ENCODE data around the gene CTNNA2. TPM values are rescaled to one million over a fixed set of nuclear protein-coding genes. Genes with fewer than 3 reads are reported as not detected.

The CTNNA2 gene
- total and polyA plus RNA-seq, 9 donors, result 0.32 to 1.4 (median 0.37) TPM; not detected in 3

DNA sequence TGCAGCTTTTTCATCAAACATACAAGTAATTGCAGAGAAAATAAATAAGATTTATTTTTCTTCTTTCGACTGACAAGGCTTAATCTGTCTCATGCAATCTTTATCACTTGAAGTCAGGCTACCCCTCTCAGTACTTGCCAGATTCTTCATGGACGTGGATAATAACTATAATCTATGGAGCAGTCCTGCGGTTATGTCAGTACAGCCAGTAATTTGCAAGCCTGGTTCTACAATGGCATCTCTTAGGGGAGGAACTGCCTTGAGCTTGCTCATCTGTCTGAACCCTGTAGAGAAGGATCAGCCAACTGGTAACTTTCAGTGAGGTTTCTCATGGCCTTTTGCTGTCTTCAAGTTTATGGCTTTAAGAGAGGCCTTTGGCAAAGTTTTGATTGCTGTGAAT is 827.2 kb downstream of the CTNNA2 start:
- Histone ChIP-seq H3K4me3 (no peak overlapping the region), H3K4me1 (ENCODE audit: insufficient read depth) (no peaks in the 10 kb centered on the region), H3K36me3 (no peaks in the 10 kb centered on the region), H3K9me3 (no peaks in the 10 kb centered on the region), H3K27me3 (no peaks in the 10 kb centered on the region), H3K27ac (no peak overlapping the region)
- TF ChIP-seq POLR2A (IDR thresholded peaks at IDR 0.05), result no peak
- no peak for TF ChIP-seq EP300 (IDR thresholded peaks at IDR 0.05)
- TF ChIP-seq, protein P1, sequence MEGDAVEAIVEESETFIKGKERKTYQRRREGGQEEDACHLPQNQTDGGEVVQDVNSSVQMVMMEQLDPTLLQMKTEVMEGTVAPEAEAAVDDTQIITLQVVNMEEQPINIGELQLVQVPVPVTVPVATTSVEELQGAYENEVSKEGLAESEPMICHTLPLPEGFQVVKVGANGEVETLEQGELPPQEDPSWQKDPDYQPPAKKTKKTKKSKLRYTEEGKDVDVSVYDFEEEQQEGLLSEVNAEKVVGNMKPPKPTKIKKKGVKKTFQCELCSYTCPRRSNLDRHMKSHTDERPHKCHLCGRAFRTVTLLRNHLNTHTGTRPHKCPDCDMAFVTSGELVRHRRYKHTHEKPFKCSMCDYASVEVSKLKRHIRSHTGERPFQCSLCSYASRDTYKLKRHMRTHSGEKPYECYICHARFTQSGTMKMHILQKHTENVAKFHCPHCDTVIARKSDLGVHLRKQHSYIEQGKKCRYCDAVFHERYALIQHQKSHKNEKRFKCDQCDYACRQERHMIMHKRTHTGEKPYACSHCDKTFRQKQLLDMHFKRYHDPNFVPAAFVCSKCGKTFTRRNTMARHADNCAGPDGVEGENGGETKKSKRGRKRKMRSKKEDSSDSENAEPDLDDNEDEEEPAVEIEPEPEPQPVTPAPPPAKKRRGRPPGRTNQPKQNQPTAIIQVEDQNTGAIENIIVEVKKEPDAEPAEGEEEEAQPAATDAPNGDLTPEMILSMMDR (IDR thresholded peaks at IDR 0.05), result no peak
- WGBS, 3 donors, result 36 to 48% (median 47%) methylated on average over 3 of the region's 3 CpGs
- no peak for DNase-seq
- intact Hi-C loops (cut with DNase I), result no loop called here

DNA sequence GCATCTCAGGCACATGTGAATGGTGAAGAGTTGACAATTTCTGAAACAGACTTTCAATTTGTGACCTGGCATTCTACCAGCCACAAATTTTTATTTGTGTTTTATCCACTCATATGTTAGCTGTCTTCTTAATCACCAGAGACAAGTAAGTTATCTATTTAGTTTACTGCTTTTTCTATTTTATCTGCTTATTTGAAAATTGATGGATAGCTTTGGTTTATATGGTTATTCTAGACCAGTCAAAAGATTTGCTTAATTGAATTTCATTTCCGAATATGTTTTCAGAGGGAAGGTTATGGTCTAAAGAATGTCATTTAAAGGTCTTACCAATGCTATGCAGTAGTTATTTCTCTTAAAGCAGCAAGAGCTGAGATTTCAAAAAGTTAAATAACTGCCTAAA is 835.2 kb downstream of the CTNNA2 start:
- TF ChIP-seq POLR2A (IDR thresholded peaks at IDR 0.05) (no peak), EP300 (IDR thresholded peaks at IDR 0.05) (no peak)
- Histone ChIP-seq H3K4me1 (ENCODE audit: insufficient read depth) (no peaks in the 10 kb centered on the region), H3K9me3 (no peaks in the 10 kb centered on the region), H3K36me3 (no peaks in the 10 kb centered on the region), H3K27me3 (no peaks in the 10 kb centered on the region), H3K27ac (no peak overlapping the region), H3K4me3 (no peak overlapping the region)
- no peak for DNase-seq
- intact Hi-C loops (cut with DNase I), result no loop called here
- 57 to 61% (median 61%) methylated on average over 1 of the region's 1 CpG for WGBS, 3 donors

DNA sequence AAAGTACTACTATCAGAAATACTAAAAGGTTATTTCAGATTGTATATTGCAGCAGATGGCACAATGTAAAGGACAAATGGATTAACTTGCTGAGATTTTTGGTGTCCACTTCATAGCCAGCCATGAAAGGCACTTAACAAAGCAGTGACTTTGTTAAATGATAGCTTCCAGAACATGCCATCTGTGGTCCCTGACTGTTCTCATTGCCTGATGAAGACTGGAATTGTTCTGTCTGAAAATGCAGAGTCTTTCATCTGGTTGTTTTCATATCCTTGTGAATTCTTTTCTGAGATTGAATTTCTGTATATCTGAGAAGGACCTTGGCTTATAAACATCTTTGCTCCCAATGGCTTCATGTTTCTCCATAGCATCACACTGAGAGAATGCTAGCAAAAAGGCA is 836.1 kb downstream of the CTNNA2 start:
- no peak overlapping the region for H3K27ac ChIP-seq
- intact Hi-C loops (cut with DNase I), result no loop called here
- TF ChIP-seq EP300 (IDR thresholded peaks at IDR 0.05) (no peak), POLR2A (IDR thresholded peaks at IDR 0.05) (no peak)
- TF ChIP-seq, protein P1 (IDR thresholded peaks at IDR 0.05), result no peak

DNA sequence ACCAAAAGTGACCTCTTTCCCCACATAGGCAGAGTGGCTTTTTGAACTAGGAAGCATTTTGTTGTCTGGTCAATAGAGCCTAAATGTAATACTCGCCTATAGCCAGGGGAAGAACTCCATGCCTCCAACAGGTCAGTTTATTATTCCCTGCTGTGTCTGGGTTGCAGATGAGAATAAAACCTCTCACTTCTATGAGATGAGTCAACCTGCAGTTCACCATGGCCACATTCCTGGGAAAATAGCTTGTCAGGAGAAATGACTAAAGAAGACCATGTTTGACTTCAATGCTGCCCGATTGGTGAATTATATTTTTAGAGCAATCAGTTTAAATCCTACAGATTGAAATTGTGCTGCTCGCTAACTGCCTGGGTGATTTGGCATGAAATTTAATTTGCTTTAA is 838.4 kb downstream of the CTNNA2 start:
- intact Hi-C loops (cut with DNase I), result no loop called here
- Histone ChIP-seq H3K27me3 (no peaks in the 10 kb centered on the region), H3K9me3 (no peaks in the 10 kb centered on the region), H3K27ac (no peak overlapping the region), H3K4me3 (no peak overlapping the region), H3K36me3 (no peaks in the 10 kb centered on the region), H3K4me1 (ENCODE audit: insufficient read depth) (no peaks in the 10 kb centered on the region)
- WGBS, 3 donors, result 89 to 91% (median 91%) methylated on average over 3 of the region's 3 CpGs
- no peak for TF ChIP-seq POLR2A (IDR thresholded peaks at IDR 0.05)
- TF ChIP-seq, protein P1 (IDR thresholded peaks at IDR 0.05), result no peak
- no peak for TF ChIP-seq EP300 (IDR thresholded peaks at IDR 0.05)
- no peak for DNase-seq

More for the DNA sequence above, 836.1 kb downstream of the CTNNA2 start:
- DNase-seq, result no peak
- H3K36me3 ChIP-seq, result no peaks in the 10 kb centered on the region
- no peak overlapping the region for H3K4me3 ChIP-seq
- H3K9me3 ChIP-seq, result no peaks in the 10 kb centered on the region
- no peaks in the 10 kb centered on the region for H3K27me3 ChIP-seq
- no peaks in the 10 kb centered on the region for H3K4me1 ChIP-seq (ENCODE audit: insufficient read depth)

GRCh38 chr2:80354858-80355257 is 842.0 kb downstream of the CTNNA2 start:
- DNase-seq, result no peak
- no peak overlapping the region for H3K4me3 ChIP-seq
- no peaks in the 10 kb centered on the region for H3K9me3 ChIP-seq
- no peaks in the 10 kb centered on the region for H3K36me3 ChIP-seq
- TF ChIP-seq EP300 (IDR thresholded peaks at IDR 0.05) (no peak), POLR2A (IDR thresholded peaks at IDR 0.05) (no peak)
- TF ChIP-seq, protein P1 (IDR thresholded peaks at IDR 0.05), result no peak
- WGBS, 3 donors, result 85 to 97% (median 91%) methylated on average over 1 of the region's 1 CpG
- no peak overlapping the region for H3K27ac ChIP-seq
- intact Hi-C loops (cut with DNase I), result no loop called here
- no peaks in the 10 kb centered on the region for H3K4me1 ChIP-seq (ENCODE audit: insufficient read depth)
- no peaks in the 10 kb centered on the region for H3K27me3 ChIP-seq
